ENCODE measurements around the gene GAB2.

The GAB2 gene

DNA sequence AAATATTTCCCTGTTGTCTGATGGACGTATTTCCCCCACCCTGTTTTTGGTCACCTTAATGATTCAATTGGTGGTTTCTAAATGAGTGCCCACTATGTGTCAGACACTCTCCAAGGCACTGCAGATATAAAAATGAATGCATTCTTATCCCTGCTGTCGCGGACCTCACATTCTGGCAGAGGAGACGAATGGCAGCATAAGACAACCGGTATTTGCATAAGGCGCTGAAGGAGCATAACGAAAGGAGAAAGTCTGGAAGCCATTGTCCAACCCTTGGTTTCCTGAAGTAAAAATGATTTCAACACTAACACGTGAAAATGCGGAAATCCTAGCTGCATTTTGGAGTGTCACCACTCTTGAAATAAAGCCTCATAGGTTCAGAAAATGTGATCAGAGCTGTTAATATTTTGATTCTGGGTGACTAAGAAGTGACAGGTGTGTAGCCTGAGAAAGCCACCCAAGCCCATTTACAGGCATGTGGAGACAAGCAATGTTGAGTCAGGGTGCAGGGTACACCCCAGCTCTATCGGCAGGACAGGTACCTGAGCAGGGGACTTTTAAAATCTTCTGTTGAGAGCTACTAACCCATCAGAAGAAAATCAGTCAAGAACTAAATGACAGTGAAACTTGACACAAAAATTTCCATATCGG is 10.1 kb upstream of the GAB2 start:
- no peak for DNase-seq

DNA sequence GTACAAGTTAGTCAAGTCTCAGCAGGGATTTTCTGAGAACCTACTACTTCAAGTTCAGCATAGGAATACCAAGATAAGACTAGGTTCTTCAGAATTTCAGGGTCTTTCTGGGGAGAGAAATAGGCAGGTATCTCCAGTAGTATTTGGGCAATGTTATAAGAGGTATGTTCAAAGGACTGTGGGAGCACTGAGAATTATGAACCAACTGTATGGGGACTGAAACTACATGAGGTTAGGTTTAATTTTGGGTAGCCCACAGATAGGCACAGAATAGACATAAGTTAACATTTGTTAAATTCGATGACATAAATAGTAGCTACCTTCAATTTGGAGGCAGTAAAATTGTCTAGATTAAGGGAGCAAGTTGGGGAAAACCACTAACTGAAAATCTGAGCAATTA is 9.2 kb upstream of the GAB2 start:
- no peak for DNase-seq

DNA sequence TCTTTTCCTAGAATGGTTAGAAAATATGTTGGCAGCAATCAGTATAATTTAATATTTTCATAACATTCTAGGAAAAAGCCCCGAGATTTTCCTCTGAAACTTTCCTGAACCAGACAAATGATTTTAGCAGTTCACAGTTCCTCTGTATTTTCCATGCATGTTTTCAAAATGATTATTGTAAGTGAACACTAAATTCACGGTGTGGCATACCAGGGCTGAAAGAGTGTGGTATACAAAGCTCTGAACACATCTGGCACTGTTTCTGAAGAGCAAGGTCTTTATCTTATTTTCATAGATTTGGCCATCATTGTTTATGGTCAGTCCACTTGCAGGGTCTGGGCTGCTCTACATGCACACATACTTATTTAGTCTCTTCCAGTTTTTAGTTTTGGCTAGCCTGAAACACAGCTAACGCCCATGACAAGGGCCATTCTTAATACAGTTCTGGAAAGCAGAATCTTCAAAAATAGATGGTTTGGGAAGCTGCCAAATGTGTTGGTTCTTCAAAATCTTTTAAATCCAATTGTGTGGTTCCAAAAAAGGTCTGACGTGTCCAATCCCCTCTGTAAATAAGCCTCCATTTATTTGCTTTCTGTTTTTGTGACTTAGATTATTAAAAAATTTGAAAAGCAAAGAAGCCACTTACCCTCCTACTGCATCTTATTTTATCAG is 7.9 kb upstream of the GAB2 start:
- no peak for DNase-seq

DNA sequence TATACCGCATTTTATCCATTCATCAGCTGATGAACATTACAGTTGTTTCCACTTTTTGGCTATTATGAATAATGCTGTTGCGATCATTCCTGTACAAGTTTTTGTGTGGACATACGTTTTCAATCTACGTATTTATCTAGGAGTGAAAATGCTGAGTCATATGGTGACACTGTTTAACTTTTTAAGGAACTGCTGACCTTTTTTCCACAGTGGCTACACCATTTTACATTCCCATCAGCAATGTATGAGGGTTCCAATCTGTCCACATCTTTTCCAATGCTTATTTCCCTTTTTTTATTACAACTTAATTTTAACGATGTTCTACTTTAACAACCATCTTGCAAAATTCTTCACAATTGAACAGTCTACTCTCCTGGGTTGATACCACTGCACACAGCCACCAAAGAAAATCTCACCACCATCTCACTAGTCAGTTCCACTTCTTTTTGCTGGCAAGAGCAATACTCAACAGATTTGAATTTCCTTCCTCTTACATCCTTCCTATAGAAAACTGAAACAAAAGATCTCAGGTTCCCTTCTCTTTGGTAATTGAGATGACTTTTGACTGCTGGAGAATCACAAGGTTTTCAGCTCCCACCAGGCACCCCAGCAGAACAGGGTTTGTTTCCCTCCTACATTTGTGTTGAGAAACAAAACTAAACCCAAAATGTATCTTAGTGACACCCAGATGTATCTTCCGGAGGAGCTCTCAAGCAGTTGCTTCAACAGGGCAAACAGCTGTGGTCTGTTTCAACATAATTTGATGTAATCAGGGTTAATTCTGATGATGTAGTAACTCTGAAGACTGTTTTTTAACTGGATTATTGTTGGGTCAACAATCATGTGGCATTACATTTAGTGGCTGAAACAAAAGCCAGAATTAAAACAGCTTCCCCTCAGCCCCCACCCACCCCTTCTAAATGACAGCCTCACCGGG is 7.0 kb upstream of the GAB2 start:
- DNase-seq, result no peak

DNA sequence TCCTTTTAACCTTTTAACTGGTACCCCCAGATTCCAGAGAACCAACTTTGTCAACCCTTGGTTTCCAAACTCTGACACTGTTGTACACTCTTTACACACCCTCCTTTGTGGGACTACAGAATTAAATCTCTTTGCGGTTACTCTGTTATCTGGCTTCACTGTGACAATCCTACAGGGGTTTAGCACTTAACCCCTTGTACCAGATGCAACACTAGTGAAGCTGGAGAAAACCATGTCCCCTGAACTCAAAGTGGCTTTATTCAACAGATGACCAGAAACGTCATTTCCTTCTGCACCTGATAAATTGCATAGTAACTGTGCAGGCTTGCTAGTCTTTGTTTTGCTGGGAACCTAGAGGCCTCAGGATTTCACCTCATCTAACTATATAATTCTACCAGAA is 5.6 kb upstream of the GAB2 start:
- no peak for DNase-seq

GRCh38 chr11:78420796-78421209 is 3.2 kb upstream of the GAB2 start:
- no peak for DNase-seq

DNA sequence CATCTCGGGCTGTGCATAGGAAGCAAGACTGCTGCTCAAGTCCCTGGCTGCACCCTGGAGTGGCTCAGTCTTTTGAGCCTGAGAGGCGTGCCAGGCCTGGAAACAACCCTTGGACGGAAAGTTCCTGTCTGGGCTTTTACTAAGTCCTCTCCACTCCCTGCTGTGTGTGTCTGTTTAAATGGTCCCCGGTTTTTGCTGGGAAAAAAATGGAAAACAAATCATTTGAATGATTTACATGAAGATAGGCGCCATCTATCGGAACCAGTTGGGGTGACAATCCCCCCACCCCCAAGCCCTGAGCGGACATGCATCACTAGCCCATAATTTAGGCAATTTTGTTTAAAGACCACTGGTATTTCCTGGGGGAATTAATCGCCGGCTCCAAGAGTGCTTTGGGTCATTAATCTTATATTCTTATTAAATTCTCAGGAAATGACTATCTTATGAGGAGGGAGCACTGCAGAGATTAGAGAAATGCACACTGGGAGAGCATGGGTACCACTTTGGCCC is 2.7 kb upstream of the GAB2 start:
- DNase-seq, result peak; percentile 29

GRCh38 chr11:78419327-78419726 is 1.7 kb upstream of the GAB2 start:
- no peak for DNase-seq

DNA sequence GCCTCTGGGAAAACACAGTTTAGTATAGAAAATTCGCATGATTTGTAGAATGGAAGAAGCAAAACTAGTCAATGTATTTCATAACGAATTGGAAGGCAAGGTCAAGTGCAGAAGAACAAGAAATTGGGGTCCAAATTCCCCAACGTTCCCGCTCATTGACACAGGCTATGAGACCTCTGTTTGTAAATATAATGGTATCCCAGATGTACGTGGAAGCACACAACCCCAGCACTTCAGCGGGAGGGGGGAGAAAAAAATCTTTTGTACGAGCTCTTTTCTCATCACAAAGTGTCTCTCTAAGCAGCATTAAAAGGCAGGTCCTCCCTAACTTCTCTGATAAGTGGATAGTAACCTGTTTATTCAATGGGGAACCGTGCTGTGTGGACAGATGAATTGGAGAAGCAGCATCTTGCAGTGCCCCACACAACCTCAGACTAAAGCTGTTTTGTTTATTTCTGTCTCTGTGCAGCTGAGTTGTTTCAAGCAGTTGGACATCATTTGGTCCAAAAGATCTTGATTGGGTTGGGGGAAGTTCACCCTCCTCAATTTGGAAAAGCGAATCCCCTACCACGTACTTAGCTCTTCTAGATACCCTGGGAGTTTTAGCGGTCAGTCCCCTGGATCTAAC is 1.1 kb upstream of the GAB2 start:
- DNase-seq, result no peak

- peak; percentile 88 for DNase-seq
These were observed 416 bp upstream of the GAB2 start for GRCh38 chr11:78417888-78418583.

GRCh38 chr11:78416285-78417174 is 1.1 kb downstream of the GAB2 start:
- DNase-seq, result peak; percentile 82

DNA sequence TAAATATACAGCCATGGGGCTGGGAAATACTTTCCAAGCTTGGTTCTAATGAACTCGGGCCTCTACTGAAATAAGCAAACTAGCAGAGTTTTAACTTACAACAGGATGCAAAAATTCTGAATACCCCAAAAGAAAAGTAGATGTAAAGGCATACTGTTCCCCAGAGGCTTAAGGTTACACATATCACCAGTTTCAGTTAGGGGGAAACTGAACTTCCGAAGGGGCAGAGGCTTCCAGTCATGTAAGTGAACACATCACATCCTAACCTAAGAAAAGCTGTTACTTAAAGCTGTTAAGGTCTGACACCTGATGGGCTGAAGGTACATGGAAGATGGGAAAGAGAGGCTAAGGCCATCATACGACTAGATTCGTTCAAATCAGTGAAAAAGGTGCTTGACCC is 2.3 kb downstream of the GAB2 start:
- no peak for DNase-seq

GRCh38 chr11:78414321-78415051 is 3.1 kb downstream of the GAB2 start:
- peak; percentile 22 for DNase-seq

GRCh38 chr11:78408619-78409018 is 9.0 kb downstream of the GAB2 start:
- DNase-seq, result no peak

GRCh38 chr11:78406568-78407196 is 10.9 kb downstream of the GAB2 start:
- no peak for DNase-seq

- no peak for DNase-seq
These were observed 11.8 kb downstream of the GAB2 start for GRCh38 chr11:78405805-78406204.

DNA sequence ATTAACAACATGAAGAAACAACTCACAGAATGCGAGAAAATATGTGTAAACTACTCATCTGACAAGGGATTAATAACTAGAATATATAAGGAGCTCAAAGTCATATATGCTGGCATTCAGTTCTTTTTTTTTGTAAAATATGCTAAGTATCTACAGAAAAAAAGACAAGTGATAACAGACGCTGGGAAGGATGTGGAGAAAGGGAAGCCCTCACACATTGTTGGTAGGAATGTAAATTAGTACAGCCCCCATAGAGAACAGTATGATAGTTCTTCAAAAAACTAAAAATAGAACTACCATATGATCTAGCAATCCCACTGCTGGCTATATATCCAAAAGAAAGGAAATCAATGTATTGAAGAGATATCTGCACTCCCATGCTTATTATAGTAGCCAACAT is 13.8 kb downstream of the GAB2 start:
- no peak for DNase-seq

GRCh38 chr11:78402847-78403246 is 14.8 kb downstream of the GAB2 start:
- no peak for DNase-seq

- DNase-seq, result no peak
These were observed 16.9 kb downstream of the GAB2 start for GRCh38 chr11:78400702-78401101.

DNA sequence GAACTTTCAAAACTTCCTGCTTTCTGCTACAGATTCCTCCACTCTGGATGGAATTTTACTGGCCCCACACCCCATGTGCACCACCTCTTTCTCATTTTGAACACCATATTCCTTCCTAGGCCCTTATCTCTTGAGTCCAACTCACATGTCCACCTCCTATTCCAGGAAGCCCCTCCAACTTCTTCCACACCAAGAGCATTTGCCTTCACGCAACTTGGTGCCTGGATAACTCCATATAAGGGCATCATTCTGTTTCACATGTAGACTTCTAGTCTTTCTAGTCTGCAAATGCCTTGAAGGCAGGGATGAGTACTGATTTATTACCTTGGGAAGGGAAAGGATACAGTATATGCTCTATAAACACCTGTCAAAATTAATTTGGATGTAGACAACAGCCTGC is 17.5 kb downstream of the GAB2 start:
- no peak for DNase-seq

Measured in RPMI8226 (cell line).